HCT116 (cell line): ENCODE measurements around the gene SUCLG2.

Experiments used
- CBX3 ChIP-seq: IDR thresholded peaks from 2 replicates; pipeline ENCODE4 v1.6.1; 2012; ENCODE audit warnings: low read depth
- CTCF ChIP-seq, 3 experiments: fragments of 200-600 bp in 1 of 3; sonication (generic) in 1 of 3; IDR thresholded peaks in 2 of 3; conservative IDR thresholded peaks in 1 of 3; 2 replicates each; pipeline ENCODE4 v1.5.1; 2012 to 2017; ENCODE audit warnings: low read depth in 2 of 3, low read length in 2 of 3, antibody characterized with exemption in 1 of 3, borderline replicate concordance in 1 of 3, control low read depth in 1 of 3, mild to moderate bottlenecking in 1 of 3, mixed read lengths in 1 of 3, mixed run types in 1 of 3, moderate library complexity in 1 of 3; ENCODE audit not compliant: insufficient read depth in 1 of 3
- EZH2 ChIP-seq: fragments of 200-600 bp; sonication (generic); IDR thresholded peaks from 2 replicates; pipeline ENCODE4 v1.6.1; 2017; ENCODE audit warnings: antibody characterized with exemption, mixed run types
- MAX ChIP-seq: IDR thresholded peaks from 2 replicates; pipeline ENCODE4 v1.6.1; 2012
- POLR2AphosphoS5 ChIP-seq: IDR thresholded peaks from 2 replicates; pipeline ENCODE4 v1.6.1; 2011; ENCODE audit warnings: mild to moderate bottlenecking, low read depth, low read length, moderate library complexity
- SRF ChIP-seq: IDR thresholded peaks from 2 replicates; pipeline ENCODE4 v1.6.1; 2012; ENCODE audit warnings: low read depth

GRCh38 chr3:67419779-67420178 is 234.6 kb downstream of the SUCLG2 start:
- TF ChIP-seq CTCF (IDR thresholded peaks at IDR 0.05 in 2 of 3, conservative IDR thresholded peaks at IDR 0.05 in 1 of 3; ENCODE audit: borderline replicate concordance in 1 of 3, insufficient read depth in 1 of 3, low read depth in 2 of 3, low read length in 2 of 3) (no peak), EZH2 (no peak), POLR2AphosphoS5 (no peak), SRF (no peak), CBX3 (no peak), MAX (no peak)
